HepG2 (cell line): ENCODE data around the gene IQCK. TPM values are rescaled to one million over a fixed set of nuclear protein-coding genes. Genes with fewer than 3 reads are reported as not detected.

Source experiments
- EEA1 ChIP-seq: sonication (generic); formaldehyde crosslinking; IDR thresholded peaks from 2 replicates; pipeline ENCODE4 v1.5.1; 2020; ENCODE audit warnings: mild to moderate bottlenecking, missing genetic modification reagents, borderline replicate concordance
- EHMT2 ChIP-seq: fragments of 200-600 bp; sonication (generic); IDR thresholded peaks from 2 replicates; pipeline ENCODE4 v1.7.0; 2017; ENCODE audit warnings: antibody characterized with exemption, low read depth, low read length, borderline replicate concordance
- KDM6A ChIP-seq: IDR thresholded peaks from 2 replicates; pipeline ENCODE4 v1.6.1; 2016; ENCODE audit warnings: low read depth
- PCBP1 ChIP-seq: fragments of 200-400 bp; formaldehyde crosslinking; IDR thresholded peaks from 2 replicates; pipeline ENCODE4 v1.6.1; 2017; ENCODE audit warnings: mild to moderate bottlenecking, low read depth, low read length, borderline replicate concordance
- RERE ChIP-seq: IDR thresholded peaks from 2 replicates; pipeline ENCODE4 v1.6.1; 2016; ENCODE audit warnings: low read depth, missing genetic modification reagents, missing compliant biosample characterization
- REST ChIP-seq, 2 experiments: IDR thresholded peaks; 2 replicates each; pipeline ENCODE4 v1.6.1; 2011 to 2012; ENCODE audit warnings: low read length in 2 of 2, borderline replicate concordance in 1 of 2, low read depth in 1 of 2, mild to moderate bottlenecking in 1 of 2, moderate library complexity in 1 of 2
- XRCC5 ChIP-seq: fragments of 200-400 bp; formaldehyde crosslinking; optimal IDR thresholded peaks from 2 replicates; pipeline ENCODE3; 2017; ENCODE audit warnings: mild to moderate bottlenecking, low read length
- ZBTB2 ChIP-seq: sonication (generic); formaldehyde crosslinking; IDR thresholded peaks from 2 replicates; pipeline ENCODE4 v1.8.0; 2022; ENCODE audit warnings: low read depth, missing genetic modification reagents
- ZBTB7A ChIP-seq: sonication (generic); formaldehyde crosslinking; IDR thresholded peaks from 2 replicates; pipeline ENCODE4 v1.8.0; 2022; ENCODE audit warnings: mild to moderate bottlenecking, missing genetic modification reagents
- ZHX1 ChIP-seq: sonication (generic); formaldehyde crosslinking; IDR thresholded peaks from 2 replicates; pipeline ENCODE4 v1.8.1; 2022; ENCODE audit warnings: low read depth, mild to moderate bottlenecking, missing genetic modification reagents
- ZNF580 ChIP-seq: IDR thresholded peaks from 2 replicates; pipeline ENCODE4 v1.6.1; 2016; ENCODE audit warnings: low read depth, borderline replicate concordance
- ZZZ3 ChIP-seq: sonication (generic); formaldehyde crosslinking; IDR thresholded peaks from 2 replicates; pipeline ENCODE4 v1.4.0; 2020; ENCODE audit warnings: missing genetic modification reagents, mild to moderate bottlenecking, borderline replicate concordance
- polyA plus RNA-seq, 8 experiments: library from polyadenylated mRNA; depleted of rRNA in 3 of 8; stranded (reverse) in 7 of 8; unstranded in 1 of 8; fragments of >200 nt; fragmentation: Illumina TruSeq in 4 of 8; extraction: Trizol in 4 of 8; gene quantifications; 2 replicates each; pipeline versions ENCODE4 v1.2.1 to v1.2.3, GENCODE V29; 2011 to 2016; ENCODE audit warnings: low read depth in 4 of 8, missing spikeins in 1 of 8, mixed read lengths in 1 of 8; ENCODE audit not compliant: insufficient read depth in 1 of 8
- total RNA-seq, 5 experiments: library from RNA; depleted of rRNA; stranded (reverse); fragments of >200 nt; fragmentation: Illumina TruSeq; extraction: Trizol; gene quantifications; 2 replicates each; pipeline ENCODE4 v1.2.3, GENCODE V29; 2016; ENCODE audit warnings: low read depth in 1 of 5

Gene IQCK
- total and polyA plus RNA-seq, 2 of the 13 experiments (the other 11 are each of a cell fraction or from before 2014, with no cell fraction given) = 5.1 to 7.3 TPM

GRCh38 chr16:19886073-19886941, 168.2 kb downstream of the IQCK start (continued):
- TF ChIP-seq ZBTB2 (CRISPR knock-in tag) = no peak
- TF ChIP-seq PCBP1 = no peak
- TF ChIP-seq EEA1 = no peak
- no peak for TF ChIP-seq ZBTB7A (CRISPR knock-in tag)
- peak; percentile 70 for TF ChIP-seq XRCC5
- 0 out of 2 replicates have a peak, but pooled peaks have one; percentile 28 for TF ChIP-seq RERE (CRISPR knock-in tag)
- TF ChIP-seq ZNF580 = peak; percentile 93
- TF ChIP-seq EHMT2 = no peak
- no peak for TF ChIP-seq ZZZ3 (CRISPR knock-in tag)
- TF ChIP-seq KDM6A = no peak
- no peak for TF ChIP-seq ZHX1
- no peak for TF ChIP-seq REST (IDR thresholded peaks at IDR 0.05; ENCODE audit: borderline replicate concordance in 1 of 2, low read depth in 1 of 2, low read length in 2 of 2)
